ENCODE data around the gene FAM219B.
A peak's percentile ranks its signal among the peaks of the same experiment; 100 is the strongest.
"Not testable (repeated sequence)": the region's sequence is repeated elsewhere in the genome, so short reads cannot be mapped to it uniquely, and the experiment has no call there.

The FAM219B gene

DNA sequence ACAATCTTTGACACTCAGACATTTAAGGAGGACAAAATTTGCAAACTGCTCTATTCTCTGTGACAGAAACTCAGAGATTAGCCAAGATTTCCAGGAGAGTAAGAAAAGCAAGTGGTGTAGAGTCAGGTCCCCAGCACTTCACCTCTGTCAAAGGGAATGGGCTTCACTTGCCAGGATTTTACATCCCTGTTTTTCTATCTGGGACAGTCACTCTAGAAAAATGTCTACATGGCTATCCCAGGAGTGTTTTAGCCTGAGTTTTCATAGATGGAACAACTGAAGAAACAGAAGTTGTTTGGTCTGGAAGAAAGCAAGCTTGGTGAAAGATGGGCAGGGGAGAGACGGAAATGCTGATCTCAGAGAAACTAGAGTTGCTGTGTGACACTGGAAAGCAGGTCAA lies 3.0 kb downstream of the FAM219B start:
- DNase-seq (ENCODE audit: low spot score), result no peak

GRCh38 chr15:74902295-74903075 lies 4.2 kb downstream of the FAM219B start:
- DNase-seq (ENCODE audit: low spot score), result no peak

GRCh38 chr15:74901612-74902063 lies 5.0 kb downstream of the FAM219B start:
- DNase-seq (ENCODE audit: low spot score), result peak; percentile 82

DNA sequence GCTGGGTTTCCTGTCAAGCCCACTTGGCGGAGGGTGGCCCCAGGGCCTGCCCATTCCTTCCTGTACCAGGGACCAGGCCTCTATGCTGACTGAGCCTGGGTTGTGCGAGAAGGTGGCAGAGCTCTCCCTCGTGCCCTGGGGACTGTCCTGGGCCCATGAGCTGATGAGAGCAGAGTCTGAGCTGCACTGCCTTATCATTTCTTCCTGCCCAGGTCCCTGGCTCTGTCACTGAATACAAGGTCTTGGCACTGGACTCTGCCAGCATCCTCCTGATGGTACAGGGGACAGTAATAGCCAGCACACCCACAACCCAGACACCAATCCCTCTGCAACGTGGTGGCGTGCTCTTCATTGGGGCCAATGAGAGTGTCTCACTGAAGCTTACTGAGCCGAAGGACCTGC lies 9.3 kb downstream of the FAM219B start:
- DNase-seq (ENCODE audit: low spot score), result no peak

DNA sequence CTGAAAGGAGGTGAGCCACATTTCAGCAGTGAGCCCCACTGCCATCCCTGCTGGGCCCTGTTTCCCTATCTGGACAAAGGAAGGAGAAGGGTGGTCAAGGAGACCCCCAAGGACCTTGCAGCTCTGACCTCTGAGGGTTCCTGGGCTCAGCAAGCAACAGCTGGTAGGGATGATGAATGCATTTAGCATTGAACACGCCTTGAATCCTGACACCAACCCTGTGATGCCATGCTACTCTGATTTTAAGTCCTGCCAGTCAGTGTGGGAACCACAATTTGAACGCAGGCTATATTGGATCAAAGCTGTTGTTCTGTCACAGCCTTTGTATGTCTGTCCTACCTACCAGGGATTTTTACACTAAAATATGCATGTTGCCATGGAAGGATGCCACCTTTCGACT lies 10.3 kb downstream of the FAM219B start:
- no peak for DNase-seq (ENCODE audit: low spot score)

GRCh38 chr15:74895830-74896229 lies 10.8 kb downstream of the FAM219B start:
- no peak for DNase-seq (ENCODE audit: low spot score)

DNA sequence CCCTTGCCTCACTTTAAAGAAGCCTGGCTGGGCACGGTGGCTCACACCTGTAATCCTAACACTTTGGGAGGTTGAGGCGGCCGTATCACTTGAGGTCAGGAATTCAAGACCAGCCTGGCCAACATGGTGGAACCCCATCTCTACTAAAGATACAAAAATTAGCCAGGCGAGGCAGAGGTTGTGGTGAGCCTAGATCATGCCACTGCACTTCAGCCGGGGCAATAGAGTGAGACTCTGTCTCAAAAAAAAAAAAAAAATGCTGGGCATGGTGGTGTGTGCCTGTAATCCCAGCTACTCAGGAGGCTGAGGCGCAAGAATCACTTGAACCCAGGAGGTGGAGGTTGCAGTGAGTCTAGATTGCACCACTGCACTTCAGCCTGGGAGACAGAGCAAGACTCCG lies 12.3 kb downstream of the FAM219B start:
- DNase-seq (ENCODE audit: low spot score), result not testable (repeated sequence)

DNA sequence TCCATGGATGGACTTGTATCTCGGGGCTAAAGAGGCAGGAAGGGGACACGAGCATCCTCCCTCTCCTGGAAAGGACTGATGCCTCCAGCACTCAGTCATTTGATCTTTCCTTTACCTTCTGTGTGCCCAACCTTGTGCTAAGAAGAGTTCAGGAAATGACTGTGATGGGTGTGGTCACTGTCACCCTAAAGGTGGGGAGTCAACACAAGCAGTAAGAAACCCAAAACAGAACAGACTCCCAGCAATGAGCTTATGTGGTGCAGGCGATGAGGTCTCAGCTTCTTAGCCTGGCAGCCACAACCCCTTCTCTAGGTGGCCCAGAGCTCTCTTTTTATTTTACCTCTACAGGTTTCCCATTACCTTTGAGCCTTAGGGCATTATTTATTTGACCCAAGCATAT lies 13.0 kb downstream of the FAM219B start:
- no peak for DNase-seq (ENCODE audit: low spot score)

DNA sequence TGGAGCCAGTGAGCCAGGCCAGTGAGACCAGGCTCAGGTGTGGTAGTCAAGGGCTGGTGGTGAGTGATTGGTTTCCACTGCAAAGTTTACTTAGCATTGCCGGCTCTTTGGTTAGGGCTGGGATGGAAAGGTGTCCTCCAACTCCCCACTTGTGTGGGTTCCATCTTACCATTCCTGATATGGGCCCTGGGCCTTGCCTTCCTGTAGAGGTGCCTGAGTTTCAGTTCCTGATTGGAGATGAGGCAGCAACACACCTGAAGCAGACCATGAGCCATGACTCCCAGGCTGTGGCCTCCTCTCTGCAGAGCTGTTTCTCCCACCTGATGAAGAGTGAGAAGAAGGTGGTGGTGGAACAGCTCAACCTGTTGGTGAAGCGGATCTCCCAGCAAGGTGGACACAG lies 13.7 kb downstream of the FAM219B start:
- DNase-seq (ENCODE audit: low spot score), result no peak

DNA sequence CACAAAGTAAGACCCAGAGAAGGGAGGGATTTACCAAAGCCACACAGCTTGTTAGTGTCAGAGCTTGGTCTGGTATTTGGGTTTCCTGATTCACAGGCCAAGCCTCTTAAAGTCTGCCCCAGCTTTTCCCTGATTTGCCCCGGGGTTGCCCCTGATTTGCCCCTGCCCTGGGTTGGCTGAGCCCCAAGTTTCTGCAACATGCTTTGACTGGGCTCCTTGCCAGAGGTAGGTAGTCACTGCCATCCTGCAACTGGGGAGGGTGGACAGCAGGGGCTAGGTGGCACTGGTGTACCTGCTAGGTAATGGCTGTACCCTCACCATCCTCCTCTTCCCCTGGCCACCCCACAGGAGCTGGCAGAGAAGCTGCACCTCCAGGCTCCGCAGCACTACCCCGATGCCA lies 14.3 kb downstream of the FAM219B start:
- no peak for DNase-seq (ENCODE audit: low spot score)

- no peak for DNase-seq (ENCODE audit: low spot score)
Measured at GRCh38 chr15:74891469-74891868, 15.2 kb downstream of the FAM219B start.

DNA sequence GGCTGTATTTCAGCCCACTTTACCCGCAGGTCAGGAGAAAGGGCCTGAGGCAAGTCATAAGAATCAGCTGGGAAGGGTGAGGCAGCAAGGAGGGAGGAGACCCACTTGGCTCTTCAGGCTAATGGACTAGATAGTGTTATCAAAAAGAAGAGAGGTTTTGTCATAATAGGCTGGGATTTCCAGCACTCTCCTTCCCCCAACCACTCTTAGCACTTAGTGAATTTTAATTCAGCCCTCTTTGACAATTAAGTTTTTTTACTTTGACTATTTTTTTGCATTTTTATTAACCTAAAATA lies 16.0 kb downstream of the FAM219B start:
- no peak for DNase-seq (ENCODE audit: low spot score)

DNA sequence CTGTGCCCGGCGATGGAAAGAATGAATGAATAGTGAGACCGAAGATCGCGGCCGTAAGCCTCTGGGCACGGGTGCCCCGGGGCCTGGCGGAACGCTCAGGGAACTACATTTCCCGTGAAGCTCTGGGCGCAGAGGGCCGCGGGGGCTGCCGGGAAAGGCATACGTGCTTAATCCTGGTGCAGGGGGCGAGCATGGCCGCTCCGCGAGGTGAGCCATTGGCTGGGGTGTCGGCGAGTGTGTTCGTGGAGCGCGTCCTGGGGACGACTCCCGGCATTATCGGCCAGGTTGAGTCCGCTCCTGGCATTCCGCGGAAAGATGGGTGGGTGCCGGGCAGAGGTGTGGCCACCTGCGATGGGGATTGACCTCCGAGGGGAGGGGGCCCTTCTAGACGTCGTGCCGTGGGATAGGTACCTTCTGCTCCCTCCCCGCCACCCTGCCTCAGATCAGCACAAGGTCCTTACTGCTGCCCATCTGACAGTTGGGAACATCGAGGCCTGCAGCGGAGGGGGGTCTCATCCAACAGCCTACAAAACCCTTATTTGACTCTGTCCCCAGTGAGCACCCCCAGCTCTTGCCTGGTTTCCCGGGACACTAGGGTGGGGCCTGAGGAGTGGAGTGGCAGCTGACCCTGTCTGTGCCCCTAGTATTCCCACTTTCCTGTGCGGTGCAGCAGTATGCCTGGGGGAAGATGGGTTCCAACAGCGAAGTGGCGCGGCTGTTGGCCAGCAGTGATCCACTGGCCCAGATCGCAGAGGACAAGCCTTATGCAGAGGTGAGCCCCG lies 16.6 kb downstream of the FAM219B start, which contains the start of gene MPI:
Gene MPI (plus strand): TSS at position 160 of the 782 bp plus-strand sequence. CDS start 32 bp downstream, at position 192.
- DNase-seq (ENCODE audit: low spot score), result peak; percentile 95

- peak; percentile 64 for DNase-seq (ENCODE audit: low spot score)
Measured at GRCh38 chr15:74889390-74889882, 17.2 kb downstream of the FAM219B start.

GRCh38 chr15:74888716-74889115 lies 17.9 kb downstream of the FAM219B start:
- no peak for DNase-seq (ENCODE audit: low spot score)

GRCh38 chr15:74887537-74888193 lies 19.0 kb downstream of the FAM219B start:
- DNase-seq (ENCODE audit: low spot score), result not testable (repeated sequence)

GRCh38 chr15:74885461-74885860 lies 21.2 kb downstream of the FAM219B start:
- DNase-seq (ENCODE audit: low spot score), result no peak

DNA sequence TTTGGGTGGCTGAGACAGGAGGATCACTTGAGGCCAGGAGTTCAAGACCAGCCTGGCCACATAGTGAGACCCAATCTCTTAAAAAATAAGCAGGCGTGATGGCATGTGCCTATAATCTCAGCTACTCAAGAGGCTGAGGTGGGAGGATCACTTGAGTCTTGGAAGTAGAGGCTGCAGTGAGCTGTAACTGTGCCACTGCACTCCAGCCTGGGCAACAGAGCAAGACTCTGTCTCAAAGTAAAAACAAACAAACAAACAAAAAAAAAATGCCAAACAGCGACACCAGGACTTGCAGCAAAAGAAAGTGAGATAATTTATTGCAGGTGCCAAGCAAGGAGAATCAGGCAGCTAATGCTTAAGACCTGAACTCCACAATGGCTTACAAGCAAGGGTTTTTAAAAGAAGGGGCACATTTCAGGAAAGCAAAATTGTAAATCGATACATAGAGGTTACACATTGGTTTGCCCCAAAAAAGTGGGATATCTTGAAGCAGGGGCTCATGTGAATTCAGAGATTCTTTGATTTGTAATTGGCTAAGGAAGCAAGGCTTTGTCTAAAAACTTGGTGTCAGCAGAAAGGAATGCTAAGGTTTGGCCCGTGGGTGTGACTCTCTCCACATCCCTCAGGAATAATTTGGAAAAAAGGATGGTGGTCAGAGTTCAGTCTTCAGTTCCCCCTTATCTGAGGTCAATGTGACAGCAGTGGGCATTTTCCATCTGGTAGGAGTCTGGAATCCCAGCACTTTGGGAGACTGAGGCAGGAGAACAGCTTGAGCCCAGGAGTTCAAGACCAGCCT lies 22.0 kb downstream of the FAM219B start:
- no peak for DNase-seq (ENCODE audit: low spot score)

DNA sequence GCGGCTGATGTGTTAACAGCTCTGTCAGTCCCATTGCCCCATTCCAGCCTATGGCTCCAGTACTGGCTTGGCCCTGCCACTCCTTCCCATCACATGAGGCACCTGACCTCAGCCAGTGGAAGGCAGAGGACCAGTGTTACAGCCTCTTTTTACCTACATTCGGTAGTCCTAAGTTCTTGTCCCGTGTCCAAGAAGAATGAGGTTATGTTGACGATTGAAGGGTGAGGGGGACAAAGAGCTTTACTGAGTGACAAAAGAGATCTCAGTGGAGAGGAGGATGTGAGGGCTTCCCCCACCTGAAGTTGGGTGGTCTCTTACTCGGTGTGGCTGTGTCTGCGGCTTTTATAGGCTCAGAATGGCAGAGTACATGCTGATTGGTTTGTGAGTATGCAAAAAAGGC lies 24.1 kb downstream of the FAM219B start:
- no peak for DNase-seq (ENCODE audit: low spot score)

GRCh38 chr15:74878273-74878672 lies 28.4 kb downstream of the FAM219B start:
- DNase-seq (ENCODE audit: low spot score), result no peak

- DNase-seq (ENCODE audit: low spot score), result peak; percentile 30
Measured at GRCh38 chr15:74873756-74874424, 32.8 kb downstream of the FAM219B start.

All from AG08396 (cell line).